ENCODE results near the gene PBX1.

PBX1 gene

DNA sequence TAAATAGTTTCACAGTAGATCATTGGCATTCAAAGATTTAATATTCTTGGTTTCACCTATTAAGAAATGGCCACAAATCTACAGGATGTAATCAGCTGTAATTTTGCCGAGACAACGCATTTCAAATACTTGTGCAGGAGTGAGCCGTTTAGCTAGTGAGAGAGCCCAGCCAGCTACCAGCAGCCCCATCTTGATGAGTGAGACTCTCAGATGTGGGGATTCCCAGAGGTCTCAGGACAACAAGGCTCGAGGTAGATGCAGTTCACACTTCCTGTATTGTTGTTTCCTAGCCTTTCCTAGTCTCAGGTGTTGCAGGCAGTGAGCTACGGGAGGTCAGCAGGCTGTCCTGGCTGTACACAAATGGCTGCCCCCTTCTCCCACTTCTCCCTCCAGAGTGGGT, 108.6 kb downstream of the PBX1 start:
- no peak for DNase-seq (ENCODE audit: low read depth in 2 of 2)

DNA sequence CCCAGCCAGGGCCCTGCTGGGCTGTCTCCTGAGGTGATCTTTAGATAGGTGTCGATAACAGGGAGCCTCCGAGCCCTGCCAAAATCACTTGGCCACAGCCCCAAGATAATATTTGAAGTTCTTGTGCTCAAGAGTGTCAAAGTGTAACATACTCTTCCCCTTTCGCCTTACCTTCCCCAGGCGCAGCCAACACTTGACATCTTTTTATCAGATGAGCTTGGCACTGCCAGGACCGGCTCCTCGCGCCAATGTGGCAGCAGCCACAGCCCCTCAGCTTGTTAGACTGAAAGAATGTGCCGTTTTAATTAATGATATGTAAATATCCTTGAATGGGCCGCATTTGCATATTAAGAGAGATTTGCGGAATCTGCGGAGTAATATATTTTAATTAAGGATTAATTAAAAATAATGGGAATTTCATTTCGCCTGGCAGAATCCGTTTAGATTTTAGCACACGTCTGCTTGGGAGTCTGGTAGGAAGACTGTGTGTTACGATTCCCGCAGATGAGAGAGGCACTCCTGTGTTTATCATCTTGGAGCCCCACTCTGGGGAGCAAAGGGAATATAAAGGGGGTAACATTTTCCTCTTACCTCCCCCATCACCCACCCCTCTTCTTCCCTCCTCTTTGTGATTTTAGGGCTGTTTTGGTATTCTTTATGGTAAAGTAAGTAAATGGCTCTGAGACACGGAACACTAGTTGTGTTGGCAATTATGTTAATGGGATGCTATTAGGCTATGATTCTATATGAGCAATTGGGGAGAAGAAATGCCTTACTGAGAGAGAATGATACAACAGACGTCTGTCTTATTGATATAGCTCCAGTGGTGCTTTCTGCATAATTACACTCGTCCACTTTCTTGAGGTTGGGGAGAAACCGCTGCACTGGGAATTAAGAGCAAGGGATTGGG, 109.8 kb downstream of the PBX1 start:
- no peak for DNase-seq (ENCODE audit: low read depth in 2 of 2)

DNA sequence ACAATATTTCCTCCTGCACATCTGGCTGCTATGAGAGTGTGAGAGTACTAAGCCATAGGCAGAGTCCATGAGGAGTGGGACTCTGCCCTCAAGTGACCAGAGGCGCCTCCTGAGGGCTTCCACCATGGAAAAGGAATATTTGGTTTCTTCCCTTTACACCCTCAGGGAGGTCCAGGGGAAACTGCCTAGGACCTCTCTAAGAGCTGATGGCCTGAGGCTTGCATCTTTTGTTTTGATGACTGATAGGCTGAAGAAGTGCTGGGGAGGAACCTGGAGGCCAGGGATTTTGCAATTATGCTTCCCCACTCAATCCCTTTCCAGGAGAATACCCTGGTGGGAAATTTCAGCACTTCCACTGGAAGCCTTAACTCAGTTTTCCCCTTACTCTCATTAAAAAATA, 111.0 kb downstream of the PBX1 start:
- DNase-seq (ENCODE audit: low read depth in 2 of 2): no peak

DNA sequence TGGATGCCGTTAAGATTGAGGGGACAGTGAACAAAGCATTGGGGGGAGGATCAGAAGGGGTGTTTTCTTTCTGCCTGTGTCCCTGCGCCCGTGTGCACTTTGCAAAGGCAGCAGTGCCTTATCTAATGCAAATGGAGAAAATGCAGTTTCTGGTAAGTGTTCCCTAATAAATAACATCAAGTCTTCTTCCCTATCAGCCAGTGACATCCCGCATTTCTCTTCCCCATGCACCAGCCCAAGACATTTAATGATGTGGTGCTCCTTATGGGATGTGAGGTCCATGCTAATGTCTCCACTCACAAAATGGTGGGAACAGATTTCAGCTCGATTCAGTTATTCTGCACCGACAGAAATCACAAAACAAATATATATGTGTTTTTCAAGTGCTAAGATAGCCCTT, 111.8 kb downstream of the PBX1 start:
- no peak for DNase-seq (ENCODE audit: low read depth in 2 of 2)

DNA sequence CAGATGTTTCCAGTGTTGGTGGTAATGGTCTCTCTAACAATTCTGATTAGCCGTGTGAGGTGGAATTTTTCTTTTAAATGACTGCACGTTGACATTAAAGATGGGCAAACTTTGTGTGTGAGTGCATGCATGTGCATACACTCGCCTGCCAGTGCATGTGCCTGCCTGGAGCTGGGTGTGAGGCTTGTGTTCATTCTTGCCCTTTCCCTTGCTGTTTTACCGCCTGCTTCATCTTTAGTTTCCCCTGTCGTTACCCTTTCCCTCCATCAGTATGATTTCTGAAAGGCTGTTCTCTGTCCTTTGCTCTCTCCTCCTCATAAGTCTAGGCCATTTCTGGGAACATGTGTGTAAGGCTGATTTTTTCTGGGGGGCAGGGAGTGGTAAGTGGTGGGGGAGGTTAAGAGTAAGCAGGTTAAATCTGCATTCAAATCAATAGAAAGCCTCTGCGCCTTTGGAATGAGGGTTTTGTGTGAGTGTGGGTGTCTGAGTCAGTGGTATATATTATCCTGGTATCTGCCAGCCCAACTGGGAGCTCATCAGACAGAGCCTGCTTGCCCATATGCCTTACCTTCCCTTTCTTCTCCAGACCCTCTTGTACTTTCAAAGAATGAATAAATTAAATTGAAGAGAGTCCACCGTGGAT, 112.5 kb downstream of the PBX1 start:
- DNase-seq (ENCODE audit: low read depth in 2 of 2): no peak

DNA sequence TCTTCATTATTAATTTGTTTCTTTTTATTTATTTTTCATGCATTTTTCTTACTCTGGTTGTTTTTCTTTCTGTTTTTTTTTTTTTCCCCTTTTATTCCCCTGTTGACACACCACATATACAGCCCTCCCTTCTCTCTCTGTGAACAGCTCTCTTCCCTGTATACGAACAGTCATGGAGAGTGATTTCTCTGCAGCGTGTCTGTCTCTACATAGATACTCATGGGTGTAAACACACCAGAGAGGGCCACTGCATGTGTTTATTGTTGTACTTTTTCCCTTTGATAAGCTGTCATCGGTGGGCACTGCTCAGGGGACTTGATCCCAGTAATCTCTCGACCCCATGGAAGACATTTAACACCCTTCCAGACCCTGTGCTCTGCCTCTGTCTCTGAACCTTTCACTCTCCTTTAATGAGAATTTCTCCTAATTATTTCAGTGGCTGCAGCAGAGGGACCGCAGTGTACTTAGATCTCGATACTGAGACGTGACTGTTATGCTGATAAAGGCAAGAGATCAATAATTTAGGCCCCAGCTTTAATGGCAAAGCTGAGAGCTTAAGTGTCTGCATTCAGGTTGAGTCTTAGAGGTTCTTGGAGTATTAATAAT, 113.1 kb downstream of the PBX1 start:
- DNase-seq (ENCODE audit: low read depth in 2 of 2): no peak

DNA sequence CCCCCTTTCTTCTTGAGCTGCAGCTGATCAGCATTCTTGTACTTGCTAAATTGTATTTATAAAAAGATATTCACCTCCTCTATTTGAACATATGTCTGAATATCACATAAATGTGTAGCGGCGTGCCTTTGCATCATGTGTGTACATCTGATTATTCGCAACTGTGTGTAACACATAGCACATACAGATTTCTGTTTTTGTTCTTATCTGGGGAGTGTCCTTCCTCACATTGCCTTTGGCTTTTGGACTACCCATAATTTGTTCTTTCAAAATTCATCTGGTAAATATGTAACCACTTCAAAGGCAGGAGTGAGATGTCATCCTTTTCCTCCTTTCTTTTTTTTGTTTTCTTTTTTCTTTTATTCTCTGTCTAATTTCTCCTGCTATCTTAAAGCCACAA, 113.6 kb downstream of the PBX1 start:
- no peak for DNase-seq (ENCODE audit: low read depth in 2 of 2)

DNA sequence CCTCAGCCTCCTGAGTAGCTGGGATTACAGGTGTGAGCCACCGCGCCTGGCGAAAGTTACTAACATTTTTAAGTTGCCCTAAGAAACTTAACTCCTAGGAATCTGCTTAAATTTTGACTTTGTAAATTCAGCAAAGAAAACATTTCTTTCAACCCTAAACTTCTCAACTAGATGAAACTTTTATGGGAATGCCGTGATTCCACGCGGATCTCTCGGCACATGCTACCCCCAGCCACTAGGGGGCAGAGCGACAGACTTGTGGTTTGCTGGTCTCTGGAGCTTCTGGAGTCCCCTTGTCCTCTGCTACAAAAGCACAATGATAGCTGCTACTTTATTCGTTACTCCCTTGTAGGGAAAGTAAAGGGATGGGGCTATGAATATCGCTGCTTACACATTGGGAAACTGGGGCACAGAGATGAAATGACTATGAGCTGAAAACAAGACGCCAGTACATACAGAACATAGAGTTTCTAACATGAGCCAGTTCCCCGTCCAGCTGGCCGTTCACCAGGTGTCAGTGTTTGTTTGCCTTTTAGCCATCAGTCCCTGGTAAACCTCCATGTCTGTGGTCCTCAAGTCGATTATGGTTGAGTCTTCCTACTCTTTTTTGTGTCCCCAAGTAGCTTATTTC, 114.7 kb downstream of the PBX1 start:
- DNase-seq (ENCODE audit: low read depth in 2 of 2): no peak

DNA sequence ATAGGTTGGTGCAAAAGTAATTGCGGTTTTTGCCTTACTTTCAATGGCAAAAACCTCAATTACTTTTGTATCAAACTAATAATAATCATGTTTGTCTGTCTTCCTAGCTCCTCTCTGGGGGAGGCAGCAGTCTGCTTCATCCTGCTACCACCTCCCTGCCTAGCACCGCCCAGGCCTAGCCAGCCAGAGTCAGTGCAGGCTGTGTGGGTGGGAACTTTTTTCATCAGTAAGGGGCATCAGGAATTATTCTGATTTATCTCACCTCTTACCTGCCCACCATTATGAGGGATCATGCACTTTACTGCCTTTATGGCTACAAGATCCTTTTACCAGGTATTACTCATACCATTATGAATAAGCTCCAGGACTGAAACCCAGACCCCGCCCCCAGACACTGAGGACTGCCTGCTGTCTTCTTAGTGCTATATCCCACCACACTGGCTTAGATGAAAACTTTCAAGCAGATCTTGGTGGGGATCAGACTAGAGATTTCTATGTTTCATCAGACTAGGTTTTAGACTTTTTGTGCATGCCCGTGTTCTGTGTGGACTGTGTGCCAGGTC, 116.4 kb downstream of the PBX1 start:
- DNase-seq (ENCODE audit: low read depth in 2 of 2): no peak

DNA sequence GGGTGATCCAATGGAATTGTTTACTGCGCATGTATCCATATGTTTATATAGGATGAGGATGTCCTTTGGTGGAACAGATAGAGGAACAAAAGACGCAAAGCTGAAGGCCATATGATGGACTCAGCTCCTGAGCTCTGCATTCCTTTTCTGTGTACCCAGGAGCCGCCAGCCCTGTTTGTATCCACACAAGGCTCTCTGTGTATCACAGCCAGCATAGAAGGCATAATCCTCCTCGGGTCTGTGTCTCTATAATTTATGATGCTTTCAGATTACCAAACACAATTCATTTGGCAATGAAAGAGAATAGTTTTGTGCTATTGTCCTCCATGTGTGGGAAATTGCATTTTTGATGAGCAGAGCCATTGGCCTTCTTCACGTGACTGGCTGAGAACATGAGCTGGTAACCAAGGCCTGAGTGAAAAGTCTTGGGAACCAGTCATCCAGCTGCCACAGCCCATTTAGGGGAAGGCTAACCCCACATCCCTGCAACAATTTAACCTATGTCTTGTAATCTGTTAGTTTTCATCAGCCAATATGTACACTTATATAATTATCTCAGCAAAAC, 119.2 kb downstream of the PBX1 start:
- no peak for DNase-seq (ENCODE audit: low read depth in 2 of 2)

DNA sequence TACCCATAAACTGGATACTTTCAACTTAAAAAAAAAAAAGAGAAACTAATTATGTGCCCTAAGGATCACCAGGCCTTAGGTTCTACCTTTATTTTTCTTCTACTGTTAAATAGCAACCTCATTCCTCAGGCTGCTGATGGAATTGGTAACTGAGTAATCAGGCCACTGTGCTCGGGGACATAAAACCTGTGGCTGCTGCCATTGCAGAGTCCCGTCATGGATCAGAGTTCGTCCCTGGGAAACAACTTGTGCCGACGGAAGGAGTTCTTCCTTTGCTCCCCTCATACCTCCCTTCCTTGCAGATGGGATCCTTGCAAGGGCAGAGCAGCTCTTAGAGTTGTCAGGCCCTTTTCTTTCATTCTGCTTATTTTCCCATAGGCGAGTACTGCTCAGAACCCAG, 123.6 kb downstream of the PBX1 start:
- DNase-seq (ENCODE audit: low read depth in 2 of 2): no peak

DNA sequence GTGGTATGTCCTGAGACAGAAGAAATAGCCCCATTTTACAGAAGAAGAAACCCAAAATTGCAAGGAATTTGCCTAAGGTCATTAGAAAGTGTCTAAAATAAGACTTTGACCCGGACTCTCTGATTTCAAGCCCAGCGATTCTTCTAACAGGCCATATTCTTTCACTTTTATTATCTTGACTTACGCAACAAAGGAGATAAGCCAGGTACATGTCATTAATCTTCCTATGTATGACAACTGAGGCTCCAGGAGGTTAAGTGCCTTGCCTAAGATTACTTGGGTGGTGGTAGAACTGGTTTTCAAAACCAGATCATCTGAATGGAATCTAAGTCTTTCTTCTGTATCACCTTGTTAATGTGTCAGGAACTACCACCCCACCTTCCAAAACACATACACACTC, 124.3 kb downstream of the PBX1 start:
- no peak for DNase-seq (ENCODE audit: low read depth in 2 of 2)

DNA sequence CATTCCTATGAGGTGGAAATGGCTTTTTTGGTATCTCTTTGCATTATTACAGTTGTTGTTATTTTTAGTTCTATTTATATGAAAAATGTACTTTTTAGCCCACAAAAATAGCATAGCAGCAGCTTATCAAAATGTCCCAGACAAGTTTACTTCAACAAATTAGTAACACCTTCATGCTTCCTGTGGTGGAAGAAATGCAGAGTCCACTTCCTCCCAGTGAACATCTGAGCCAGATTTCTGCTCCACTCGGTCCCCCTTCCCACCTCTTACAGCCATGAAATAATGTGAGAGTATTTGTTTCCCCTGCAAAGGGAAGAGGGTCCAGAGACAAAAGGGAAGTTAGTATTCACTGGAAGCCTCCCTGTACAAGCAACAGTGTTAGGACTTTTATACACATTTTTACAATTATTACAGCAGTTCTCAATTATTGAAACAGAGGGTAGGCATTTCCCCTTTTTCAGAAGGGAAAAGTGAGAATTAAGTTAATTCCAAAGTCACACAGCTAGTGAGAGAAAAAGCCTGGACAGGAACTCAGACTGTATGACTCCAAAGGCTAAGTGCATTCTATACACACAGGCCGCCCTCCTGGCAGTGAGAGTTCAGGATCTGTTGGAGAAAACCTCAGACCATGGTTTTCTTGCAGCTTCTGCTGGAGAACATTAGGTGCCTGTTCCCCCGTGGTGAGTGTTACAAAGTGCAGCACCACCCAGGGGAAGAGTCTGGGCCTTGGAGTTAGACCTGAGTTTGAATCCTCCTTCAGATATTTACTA, 126.5 kb downstream of the PBX1 start:
- DNase-seq (ENCODE audit: low read depth in 2 of 2): no peak

DNA sequence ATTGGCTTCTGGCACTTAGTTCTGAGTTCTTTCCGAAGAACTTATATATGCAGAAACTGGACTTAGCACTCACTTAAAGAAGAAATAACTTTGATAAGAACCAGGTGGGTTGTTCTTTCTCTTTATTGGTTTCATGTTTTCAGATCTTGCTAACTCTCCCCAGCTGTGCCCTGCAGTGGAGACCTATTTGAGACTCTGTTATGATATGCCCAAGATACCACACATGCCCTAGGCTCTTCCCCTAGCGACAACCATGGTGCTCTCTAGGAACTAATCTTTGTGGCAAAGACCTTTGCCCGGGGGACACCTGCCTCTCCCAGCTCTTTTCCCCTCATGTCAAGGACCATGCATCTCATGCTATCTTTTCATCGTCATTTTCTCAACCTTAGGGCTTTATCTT, 128.8 kb downstream of the PBX1 start:
- no peak for DNase-seq (ENCODE audit: low read depth in 2 of 2)

DNA sequence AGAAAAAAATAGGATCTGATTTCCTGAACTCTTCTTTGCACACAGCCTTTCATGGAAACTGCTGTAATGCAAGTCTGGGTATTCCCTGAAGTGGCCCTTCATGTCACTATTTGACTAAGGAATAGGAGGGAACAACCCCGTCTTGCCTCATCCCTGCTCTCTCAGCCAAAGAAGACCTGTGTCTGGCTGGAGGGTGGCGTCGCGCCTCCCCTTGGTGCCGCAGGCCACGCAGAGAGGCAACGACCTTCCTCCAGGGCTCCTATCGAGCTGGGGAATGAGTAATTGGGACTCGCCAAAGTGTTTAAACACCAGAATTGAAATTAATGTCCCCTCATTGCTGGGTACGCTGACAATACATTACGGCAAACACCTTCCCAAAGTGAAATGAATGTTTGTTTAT, 129.8 kb downstream of the PBX1 start:
- no peak for DNase-seq (ENCODE audit: low read depth in 2 of 2)

DNA sequence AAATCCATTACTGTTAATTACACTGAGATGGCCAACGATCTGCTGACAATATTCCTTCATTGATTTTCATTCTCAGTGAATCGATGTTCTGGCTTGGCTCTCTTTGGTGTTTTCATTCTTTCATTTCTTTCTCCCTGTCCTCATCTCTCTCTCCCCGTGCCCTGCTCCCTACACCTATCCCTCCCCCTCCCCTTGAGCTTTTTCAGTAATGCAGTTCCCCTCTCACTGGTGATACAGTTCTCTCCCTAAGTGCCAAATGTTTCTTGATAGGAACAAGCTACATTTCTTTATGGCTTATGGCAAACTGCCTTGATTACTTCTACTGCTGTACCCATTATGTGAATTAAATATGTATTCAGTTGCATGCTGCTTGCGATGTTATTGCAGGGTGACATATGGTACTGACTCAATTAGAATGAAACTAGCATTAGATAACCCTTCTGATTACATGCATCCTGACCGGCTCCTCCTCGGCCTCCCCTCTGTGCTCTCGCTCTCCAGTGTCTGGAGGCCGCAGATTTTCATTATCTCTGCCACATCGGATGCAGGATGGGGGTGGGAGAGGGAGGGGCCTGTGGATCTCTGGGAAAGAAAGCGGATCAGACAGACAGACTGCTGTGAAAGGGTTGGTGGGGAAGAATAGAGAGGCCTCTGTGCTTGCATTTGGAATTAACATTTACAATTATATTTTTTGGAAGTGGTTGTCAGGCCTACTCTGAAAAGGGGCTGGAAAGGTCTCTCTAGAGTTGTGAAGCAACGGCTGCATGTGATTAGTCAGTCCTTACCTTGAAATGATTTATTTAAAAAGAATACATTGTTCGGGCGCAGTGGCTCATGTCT, 130.9 kb downstream of the PBX1 start:
- DNase-seq (ENCODE audit: low read depth in 2 of 2): no peak

DNA sequence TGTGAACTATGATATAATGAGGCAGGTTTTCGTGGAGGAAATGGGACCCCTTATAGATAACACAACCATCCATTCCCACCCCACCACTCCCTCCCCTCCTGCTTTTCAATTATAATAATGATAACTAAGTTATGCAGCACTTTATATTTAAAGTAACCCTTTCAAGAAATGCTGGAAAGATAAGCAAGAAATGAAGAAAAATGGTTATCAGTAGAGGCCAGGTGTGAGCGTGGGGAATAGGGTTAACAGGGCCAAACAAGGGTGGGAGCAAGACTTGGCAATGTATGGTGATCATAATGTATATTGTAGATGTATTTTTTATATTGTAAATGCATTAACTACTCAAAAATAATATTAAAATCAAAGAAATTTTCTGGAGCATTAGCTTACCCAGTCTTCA, 133.4 kb downstream of the PBX1 start:
- DNase-seq (ENCODE audit: low read depth in 2 of 2): no peak

DNA sequence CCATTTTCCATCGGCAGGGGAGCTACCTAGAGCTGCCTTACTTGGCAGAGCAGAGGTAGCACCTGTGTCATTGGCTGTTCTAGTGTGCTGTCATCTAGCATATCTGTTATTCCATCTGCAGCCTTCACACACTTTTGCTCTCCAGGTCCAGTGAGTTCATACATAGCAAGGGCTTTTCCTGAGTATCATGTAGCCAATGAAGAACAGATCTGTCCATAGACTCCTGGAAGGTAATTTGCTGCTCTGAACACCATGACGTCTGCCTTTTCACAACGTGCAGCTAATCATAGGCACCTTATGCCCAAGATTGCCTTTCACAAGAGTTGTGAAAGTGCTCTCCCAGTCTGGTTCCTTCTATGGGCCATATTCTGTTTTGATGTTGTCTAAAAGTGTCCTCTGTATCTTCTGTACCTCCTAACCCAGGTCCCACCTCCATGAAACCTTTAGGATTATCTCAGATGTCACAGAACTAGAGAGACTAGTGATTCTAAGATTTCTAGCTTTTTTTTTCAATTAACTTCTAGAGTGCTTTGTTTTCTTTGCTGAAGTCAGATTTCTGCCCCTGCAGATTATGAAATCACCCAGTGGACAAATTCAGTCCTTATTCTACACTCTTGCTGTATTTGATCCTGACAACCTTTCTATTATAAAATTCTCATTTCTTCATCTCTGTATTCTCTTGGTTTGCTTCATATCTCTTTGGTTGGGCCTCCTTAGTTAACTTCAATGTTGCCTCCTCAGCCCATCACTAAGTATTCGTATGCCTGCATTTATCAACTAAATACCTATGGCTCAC, 134.8 kb downstream of the PBX1 start:
- DNase-seq (ENCODE audit: low read depth in 2 of 2): no peak

DNA sequence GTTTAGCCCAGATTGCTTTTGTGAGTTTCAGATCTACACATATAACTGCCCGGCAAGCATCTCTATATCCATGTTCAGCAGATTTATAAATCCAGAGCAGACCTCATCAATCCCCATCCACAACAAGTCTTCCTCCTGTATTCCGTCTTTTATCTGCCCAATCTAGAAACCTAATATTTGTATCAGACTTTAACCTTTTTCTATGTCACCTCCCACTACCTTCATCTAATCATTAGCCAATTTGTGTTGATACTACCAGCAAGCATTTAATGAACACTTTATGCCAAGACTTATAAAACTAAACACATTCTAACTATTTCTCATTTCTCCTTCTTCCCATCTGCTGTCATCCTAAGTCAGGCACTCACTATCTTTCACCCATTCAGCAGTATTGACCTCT, 135.5 kb downstream of the PBX1 start:
- no peak for DNase-seq (ENCODE audit: low read depth in 2 of 2)

Measured in stimulated activated CD8-positive, alpha-beta memory T cell treated with anti-CD3 and anti-CD28 coated beads, Interleukin-15, amount 100 ng/mL, for 4 hours (primary cell).